A549 (cell line): ENCODE results near the gene CLMN.

Source experiments
- CHD2 ChIP-seq: fragments of 150-350 bp; IDR thresholded peaks from 2 replicates; pipeline ENCODE4 v1.6.1; 2014; ENCODE audit warnings: low read length; ENCODE audit not compliant: partially characterized antibody
- EP300 ChIP-seq, 2 experiments: fragments of >200 bp; sonication (Bioruptor Twin); formaldehyde crosslinking; IDR thresholded peaks; 2 replicates in 1 of 2; 3 replicates in 1 of 2; pipeline ENCODE4 v1.6.1; 2016 to 2017
- HMGXB4 ChIP-seq: fragments of 250-450 bp; sonication (Bioruptor Pico); IDR thresholded peaks from 2 replicates; pipeline ENCODE4 v1.5.0; 2021; ENCODE audit warnings: mild to moderate bottlenecking, moderate library complexity, borderline replicate concordance
- HOXB13 ChIP-seq: fragments of 250-450 bp; sonication (Bioruptor Pico); IDR thresholded peaks from 2 replicates; pipeline ENCODE4 v1.5.0; 2020; ENCODE audit warnings: low read depth, mild to moderate bottlenecking, moderate library complexity
- MAZ ChIP-seq: fragments of 150-350 bp; IDR thresholded peaks from 2 replicates; pipeline ENCODE4 v1.6.1; 2014; ENCODE audit warnings: antibody characterized with exemption, low read depth, low read length, borderline replicate concordance
- PHF8 ChIP-seq: fragments of 200-600 bp; sonication (generic); IDR thresholded peaks from 2 replicates; pipeline ENCODE4 v1.6.1; 2016; ENCODE audit warnings: low read depth, mild to moderate bottlenecking, antibody characterized with exemption, moderate library complexity, borderline replicate concordance
- POLR2A ChIP-seq: IDR thresholded peaks from 2 replicates; pipeline ENCODE4 v1.6.1; 2012; ENCODE audit warnings: mild to moderate bottlenecking, low read length
- RCOR1 ChIP-seq: fragments of 150-350 bp; IDR thresholded peaks from 2 replicates; pipeline ENCODE4 v1.6.1; 2014; ENCODE audit warnings: antibody characterized with exemption, low read length, low read depth
- RFX5 ChIP-seq: fragments of 450-650 bp; IDR thresholded peaks from 2 replicates; pipeline ENCODE4 v1.7.1; 2014; ENCODE audit warnings: antibody characterized with exemption, mild to moderate bottlenecking, moderate library complexity
- RNF2 ChIP-seq: fragments of 200-600 bp; sonication (generic); IDR thresholded peaks from 2 replicates; pipeline ENCODE4 v1.6.1; 2016; ENCODE audit warnings: low read depth, mild to moderate bottlenecking, antibody characterized with exemption, moderate library complexity, borderline replicate concordance
- TF ChIP-seq, protein P1 (sequence below): fragments of >200 bp; sonication (Bioruptor Twin); formaldehyde crosslinking; IDR thresholded peaks from 3 replicates; pipeline ENCODE4 v1.5.1; 2016

DNA sequence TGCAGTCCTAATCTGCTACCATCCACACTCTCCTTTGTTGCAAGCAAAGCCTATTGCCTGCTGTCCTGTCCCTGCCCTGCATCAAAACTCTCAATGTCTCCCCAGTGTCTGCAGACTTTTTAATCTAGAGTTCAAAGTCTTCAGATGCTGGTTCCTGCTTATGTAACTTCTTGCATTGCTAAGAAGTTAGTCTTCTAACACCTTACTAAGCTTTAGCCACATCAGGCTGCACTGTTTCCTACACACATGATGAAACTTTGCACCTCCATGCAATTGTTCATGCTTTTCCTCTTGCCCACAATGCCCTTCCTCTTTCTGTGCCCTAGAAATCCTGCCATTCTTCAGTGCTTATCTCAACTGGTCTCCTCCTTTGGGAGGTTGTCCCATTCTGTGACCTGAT lies 146.2 kb downstream of the CLMN start:
- no peak for TF ChIP-seq EP300 (IDR thresholded peaks at IDR 0.05)
- no peak for TF ChIP-seq POLR2A
- TF ChIP-seq, protein P1, sequence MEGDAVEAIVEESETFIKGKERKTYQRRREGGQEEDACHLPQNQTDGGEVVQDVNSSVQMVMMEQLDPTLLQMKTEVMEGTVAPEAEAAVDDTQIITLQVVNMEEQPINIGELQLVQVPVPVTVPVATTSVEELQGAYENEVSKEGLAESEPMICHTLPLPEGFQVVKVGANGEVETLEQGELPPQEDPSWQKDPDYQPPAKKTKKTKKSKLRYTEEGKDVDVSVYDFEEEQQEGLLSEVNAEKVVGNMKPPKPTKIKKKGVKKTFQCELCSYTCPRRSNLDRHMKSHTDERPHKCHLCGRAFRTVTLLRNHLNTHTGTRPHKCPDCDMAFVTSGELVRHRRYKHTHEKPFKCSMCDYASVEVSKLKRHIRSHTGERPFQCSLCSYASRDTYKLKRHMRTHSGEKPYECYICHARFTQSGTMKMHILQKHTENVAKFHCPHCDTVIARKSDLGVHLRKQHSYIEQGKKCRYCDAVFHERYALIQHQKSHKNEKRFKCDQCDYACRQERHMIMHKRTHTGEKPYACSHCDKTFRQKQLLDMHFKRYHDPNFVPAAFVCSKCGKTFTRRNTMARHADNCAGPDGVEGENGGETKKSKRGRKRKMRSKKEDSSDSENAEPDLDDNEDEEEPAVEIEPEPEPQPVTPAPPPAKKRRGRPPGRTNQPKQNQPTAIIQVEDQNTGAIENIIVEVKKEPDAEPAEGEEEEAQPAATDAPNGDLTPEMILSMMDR: no peak
- TF ChIP-seq RCOR1: no peak
- no peak for TF ChIP-seq CHD2
- no peak for TF ChIP-seq RNF2
- TF ChIP-seq RFX5: no peak
- no peak for TF ChIP-seq HMGXB4 (CRISPR knock-in tag)
- TF ChIP-seq MAZ: no peak
- TF ChIP-seq PHF8: no peak
- TF ChIP-seq HOXB13 (CRISPR knock-in tag): no peak
